ENCODE data around the gene TMA7. TPM values are rescaled to one million over a fixed set of nuclear protein-coding genes. Genes with fewer than 3 reads are reported as not detected.

The TMA7 gene
- total and polyA plus RNA-seq, 4 donors = 152 to 985 (median 239) TPM

- Histone ChIP-seq H3K36me3 (ENCODE audit: control insufficient read depth in 4 of 4, insufficient read depth in 4 of 4, low read length in 4 of 4) (peaks cover 0 to 19% (median 17%) of the 10 kb centered on the region in 4 donors), H3K4me1 (ENCODE audit: control insufficient read depth in 5 of 5, insufficient read depth in 5 of 5, low read length in 5 of 5) (peaks cover 0 to 12% (median 4%) of the 10 kb centered on the region in 5 donors), H3K27me3 (ENCODE audit: control insufficient read depth in 3 of 3, insufficient read depth in 3 of 3, low read length in 2 of 3) (no peaks in the 10 kb centered on the region), H3K27ac (ENCODE audit: low read depth in 1 of 2, low read length in 1 of 2) (no peak overlapping the region), H3K9me3 (ENCODE audit: control insufficient read depth in 4 of 4, insufficient read depth in 3 of 4, low read length in 3 of 4) (no peaks in the 10 kb centered on the region), H3K9ac (ENCODE audit: insufficient read depth in 1 of 2, low read length in 2 of 2) (no peak overlapping the region), H3K4me3 (no peak overlapping the region)
- 88 to 93% methylated on average over 7 of the region's 7 CpGs for WGBS, 2 donors
- no peak for TF ChIP-seq CTCF (IDR thresholded peaks at IDR 0.05; ENCODE audit: control extremely low read depth, extremely low read depth)
- ATAC-seq (ENCODE audit: insufficient read depth, low FRiP score) = no peak
- no peak for DNase-seq
These were observed 3.2 kb upstream of the TMA7 start for GRCh38 chr3:48436855-48437254.

GRCh38 chr3:48437812-48438211, 2.2 kb upstream of the TMA7 start:
- Histone ChIP-seq H3K27ac (ENCODE audit: low read depth in 1 of 2, low read length in 1 of 2) (no peak overlapping the region), H3K9me3 (ENCODE audit: control insufficient read depth in 4 of 4, insufficient read depth in 3 of 4, low read length in 3 of 4) (no peaks in the 10 kb centered on the region), H3K36me3 (ENCODE audit: control insufficient read depth in 4 of 4, insufficient read depth in 4 of 4, low read length in 4 of 4) (peaks cover 0 to 17% (median 14%) of the 10 kb centered on the region in 4 donors), H3K4me1 (ENCODE audit: control insufficient read depth in 5 of 5, insufficient read depth in 5 of 5, low read length in 5 of 5) (peaks cover 0 to 12% (median 4%) of the 10 kb centered on the region in 5 donors), H3K27me3 (ENCODE audit: control insufficient read depth in 3 of 3, insufficient read depth in 3 of 3, low read length in 2 of 3) (no peaks in the 10 kb centered on the region), H3K9ac (ENCODE audit: insufficient read depth in 1 of 2, low read length in 2 of 2) (no peak overlapping the region), H3K4me3 (no peak overlapping the region)
- WGBS, 2 donors = 79 to 84% methylated on average over 4 of the region's 4 CpGs
- TF ChIP-seq CTCF (IDR thresholded peaks at IDR 0.05; ENCODE audit: control extremely low read depth, extremely low read depth) = no peak
- DNase-seq = no peak
- no peak for ATAC-seq (ENCODE audit: insufficient read depth, low FRiP score)

- Histone ChIP-seq H3K27ac (ENCODE audit: low read depth in 1 of 2, low read length in 1 of 2) (peak overlapping the region; percentile 89 to 99), H3K4me1 (ENCODE audit: control insufficient read depth in 5 of 5, insufficient read depth in 5 of 5, low read length in 5 of 5) (peaks cover 0 to 15% (median 1%) of the 10 kb centered on the region in 5 donors), H3K27me3 (ENCODE audit: control insufficient read depth in 3 of 3, insufficient read depth in 3 of 3, low read length in 2 of 3) (no peaks in the 10 kb centered on the region), H3K9me3 (ENCODE audit: control insufficient read depth in 4 of 4, insufficient read depth in 3 of 4, low read length in 3 of 4) (no peaks in the 10 kb centered on the region), H3K4me3 (peak overlapping the region; percentile 73), H3K36me3 (ENCODE audit: control insufficient read depth in 4 of 4, insufficient read depth in 4 of 4, low read length in 4 of 4) (peaks cover 0 to 13% (median 7%) of the 10 kb centered on the region in 4 donors), H3K9ac (ENCODE audit: insufficient read depth in 1 of 2, low read length in 2 of 2) (peak overlapping the region; percentile 64 to 73)
- no peak for TF ChIP-seq CTCF (IDR thresholded peaks at IDR 0.05; ENCODE audit: control extremely low read depth, extremely low read depth)
- ATAC-seq (ENCODE audit: insufficient read depth, low FRiP score) (peak; percentile 3), DNase-seq (peak in 1 of 3 donors; percentile 22)
- 1 to 2% methylated on average over 21 of the region's 21 CpGs for WGBS, 2 donors
These were observed 517 bp downstream of the TMA7 start for GRCh38 chr3:48440590-48440958.

GRCh38 chr3:48441940-48442339, 1.9 kb downstream of the TMA7 start:
- H3K4me3 ChIP-seq = no peak overlapping the region
- peak overlapping the region in 1 of 2 donors; percentile 34 for H3K9ac ChIP-seq (ENCODE audit: insufficient read depth in 1 of 2, low read length in 2 of 2)
- peaks cover 0 to 22% (median 4%) of the 10 kb centered on the region in 5 donors for H3K4me1 ChIP-seq (ENCODE audit: control insufficient read depth in 5 of 5, insufficient read depth in 5 of 5, low read length in 5 of 5)
- WGBS, 2 donors = 84 to 85% methylated on average over 6 of the region's 6 CpGs
- no peak for ATAC-seq (ENCODE audit: insufficient read depth, low FRiP score)
- no peaks in the 10 kb centered on the region for H3K9me3 ChIP-seq (ENCODE audit: control insufficient read depth in 4 of 4, insufficient read depth in 3 of 4, low read length in 3 of 4)
- no peaks in the 10 kb centered on the region for H3K27me3 ChIP-seq (ENCODE audit: control insufficient read depth in 3 of 3, insufficient read depth in 3 of 3, low read length in 2 of 3)
- no peak overlapping the region for H3K27ac ChIP-seq (ENCODE audit: low read depth in 1 of 2, low read length in 1 of 2)
- H3K36me3 ChIP-seq (ENCODE audit: control insufficient read depth in 4 of 4, insufficient read depth in 4 of 4, low read length in 4 of 4) = peaks cover 0 to 13% (median 7%) of the 10 kb centered on the region in 4 donors
- no peak for TF ChIP-seq CTCF (IDR thresholded peaks at IDR 0.05; ENCODE audit: control extremely low read depth, extremely low read depth)
- no peak for DNase-seq
